K562 (cell line): Measurements from ENCODE around the gene STK33.

Source experiments
- ATF3 ChIP-seq, 2 experiments: fragments of 450-650 bp in 1 of 2; sonication (generic) in 1 of 2; formaldehyde crosslinking in 1 of 2; IDR thresholded peaks in 1 of 2; conservative IDR thresholded peaks in 1 of 2; 2 replicates each; pipeline versions ENCODE4 v1.6.1 to v1.8.1; 2016 to 2023; ENCODE audit warnings: mild to moderate bottlenecking in 2 of 2, moderate library complexity in 2 of 2, inconsistent platforms in 1 of 2, missing genetic modification reagents in 1 of 2
- EZH2 ChIP-seq: IDR thresholded peaks from 2 replicates; pipeline ENCODE4 v1.6.1; 2012; ENCODE audit warnings: low read depth, mild to moderate bottlenecking, inconsistent platforms, low read length, borderline replicate concordance
- FOS ChIP-seq: IDR thresholded peaks from 3 replicates; pipeline ENCODE4 v1.6.1; 2011; ENCODE audit not compliant: insufficient read length; ENCODE audit errors: extremely low read depth
- HDAC2 ChIP-seq: fragments of 450-650 bp; IDR thresholded peaks from 2 replicates; pipeline ENCODE4 v1.6.1; 2016; ENCODE audit warnings: mild to moderate bottlenecking
- POLR2A ChIP-seq: fragments of 450-650 bp; conservative IDR thresholded peaks from 2 replicates; pipeline ENCODE4 v1.6.1; 2016
- POLR2G ChIP-seq: fragments of 200-400 bp; formaldehyde crosslinking; IDR thresholded peaks from 2 replicates; pipeline ENCODE4 v1.6.1; 2017; ENCODE audit warnings: low read depth, mild to moderate bottlenecking, antibody characterized with exemption, low read length, moderate library complexity
- RFX5 ChIP-seq: IDR thresholded peaks from 2 replicates; pipeline ENCODE4 v1.6.1; 2011; ENCODE audit warnings: low read depth, mild to moderate bottlenecking, improper control_type of control experiment, low read length
- ZNF511 ChIP-seq: sonication (generic); formaldehyde crosslinking; IDR thresholded peaks from 2 replicates; pipeline ENCODE4 v1.8.0; 2022; ENCODE audit warnings: mild to moderate bottlenecking, missing genetic modification reagents
- TF ChIP-seq, protein P1 (sequence below): fragments of 450-650 bp; formaldehyde crosslinking; IDR thresholded peaks from 2 replicates; pipeline ENCODE4 v1.4.0; 2022; ENCODE audit warnings: missing genetic modification characterization

DNA sequence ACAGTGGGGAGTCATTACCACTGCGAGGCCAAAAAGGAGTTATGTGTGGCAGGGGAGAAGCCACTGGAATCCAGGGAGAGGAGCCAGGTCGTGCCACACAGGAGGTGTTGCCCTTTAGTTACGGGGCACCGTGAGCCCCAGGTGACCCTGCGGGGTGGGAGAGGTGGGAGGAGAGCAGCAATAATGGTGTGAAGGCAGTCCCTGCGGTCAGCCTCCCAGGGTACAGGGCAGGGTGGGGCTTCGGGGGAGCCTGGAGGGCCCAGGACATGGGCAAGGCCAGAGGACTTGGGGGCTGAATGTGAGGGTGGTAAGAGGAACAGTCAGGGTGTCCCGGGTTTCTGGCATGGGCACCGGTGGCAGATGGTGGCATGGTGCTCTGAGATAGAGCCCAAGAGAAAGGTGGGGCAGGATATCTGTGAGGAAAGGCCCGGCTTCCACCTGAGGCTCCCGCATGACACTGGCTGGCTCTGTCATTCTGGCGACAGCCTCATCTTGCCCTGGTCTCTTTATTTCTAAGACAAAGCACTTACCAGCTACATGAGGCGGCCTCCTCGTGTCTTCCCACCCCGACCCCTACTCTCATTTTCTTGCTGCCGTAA lies 247.8 kb downstream of the STK33 start:
- TF ChIP-seq HDAC2 (no peak), FOS (no peak), RFX5 (no peak), POLR2A (no peak), ATF3 (IDR thresholded peaks at IDR 0.05) (no peak), ATF3 (CRISPR knock-in tag; conservative IDR thresholded peaks at IDR 0.05) (no peak), EZH2 (no peak), ZNF511 (CRISPR knock-in tag) (no peak), POLR2G (no peak)
- TF ChIP-seq, protein P1, sequence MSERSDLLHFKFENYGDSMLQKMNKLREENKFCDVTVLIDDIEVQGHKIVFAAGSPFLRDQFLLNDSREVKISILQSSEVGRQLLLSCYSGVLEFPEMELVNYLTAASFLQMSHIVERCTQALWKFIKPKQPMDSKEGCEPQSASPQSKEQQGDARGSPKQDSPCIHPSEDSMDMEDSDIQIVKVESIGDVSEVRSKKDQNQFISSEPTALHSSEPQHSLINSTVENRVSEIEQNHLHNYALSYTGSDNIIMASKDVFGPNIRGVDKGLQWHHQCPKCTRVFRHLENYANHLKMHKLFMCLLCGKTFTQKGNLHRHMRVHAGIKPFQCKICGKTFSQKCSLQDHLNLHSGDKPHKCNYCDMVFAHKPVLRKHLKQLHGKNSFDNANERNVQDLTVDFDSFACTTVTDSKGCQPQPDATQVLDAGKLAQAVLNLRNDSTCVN (CRISPR knock-in tag): no peak
